Body of pancreas (tissue), 4 donors: ENCODE measurements around the gene C7orf57. TPM values are rescaled to one million over a fixed set of nuclear protein-coding genes. Genes with fewer than 3 reads are reported as not detected.

ENCODE experiments used
- ATAC-seq: fragments of 150-250 bp; one replicate; pipeline ENCODE4 v1.9.1; 2016
- DNase-seq, 4 donors: peaks; one replicate each; pipeline ENCODE4 v3.0.0-alpha.2; 2019
- H3K27ac ChIP-seq, 4 donors: fragments of 200-600 bp; sonication (generic); 1 replicate in 3 of 4; 2 replicates in 1 of 4; pipeline versions ENCODE4 v1.5.1 to v1.6.1; 2016 to 2019; ENCODE audit warnings: mild to moderate bottlenecking in 1 of 4, mixed read lengths in 1 of 4, moderate library complexity in 1 of 4
- H3K27me3 ChIP-seq, 2 donors: fragments of 200-600 bp; sonication (generic); one replicate each; pipeline ENCODE4 v1.6.0; 2016; ENCODE audit warnings: mild to moderate bottlenecking in 1 of 2
- H3K36me3 ChIP-seq, 2 donors: fragments of 200-600 bp; sonication (generic); replicated peaks in 1 of 2; 2 replicates each; pipeline ENCODE4 v1.5.1; 2016; ENCODE audit warnings: low read depth in 2 of 2; ENCODE audit not compliant: insufficient read depth in 1 of 2
- H3K4me1 ChIP-seq: fragments of 200-600 bp; sonication (generic); one replicate; pipeline ENCODE4 v1.6.0; 2016
- H3K4me3 ChIP-seq, 2 donors: fragments of 200-600 bp; sonication (generic); 1 replicate in 1 of 2; 2 replicates in 1 of 2; pipeline ENCODE4 v1.5.1; 2016 to 2019
- H3K9me3 ChIP-seq, 3 donors: fragments of 200-600 bp; sonication (generic); 1 replicate in 2 of 3; 2 replicates in 1 of 3; pipeline ENCODE4 v1.5.1; 2016
- CTCF ChIP-seq, 7 experiments: fragments of 450-650 bp in 4 of 7; fragments of 200-600 bp in 3 of 7; sonication (generic) in 3 of 7; IDR thresholded peaks; one replicate each; pipeline ENCODE4 v1.5.1; 2016 to 2019; ENCODE audit warnings: antibody characterized with exemption in 7 of 7
- POLR2A ChIP-seq, 3 donors: fragments of 450-650 bp; IDR thresholded peaks; one replicate each; pipeline ENCODE4 v1.6.1; 2016; ENCODE audit warnings: antibody characterized with exemption in 3 of 3, mild to moderate bottlenecking in 2 of 3
- WGBS, 2 donors: methylation state at CpG; one replicate each; pipeline ENCODE4 v1.1.5; 2017; 5-methylcytosine and 5-hydroxymethylcytosine counted together
- intact Hi-C: fragments of 100-400 bp; cut with DNase I; formaldehyde crosslinking; loops from one replicate; pipeline ENCODE4 v1.15.1; 2023
- total RNA-seq, 2 donors: library from RNA; depleted of rRNA; stranded (reverse); fragments of >200 nt; gene quantifications; one replicate each; pipeline ENCODE4 v1.1.0, GENCODE V29; 2016

C7orf57 gene
- total RNA-seq, 2 donors from 2014 or later: 0.26 TPM; not detected in 1

- intact Hi-C loops: no loop called here
- H3K9me3 ChIP-seq: no peaks in the 10 kb centered on the region
- ATAC-seq: no peak
- H3K4me3 ChIP-seq: no peak overlapping the region
- 82 to 96% methylated on average over 7 of the region's 7 CpGs for WGBS, 2 donors
- no peaks in the 10 kb centered on the region for H3K36me3 ChIP-seq
- peak overlapping the region in 3 of 4 donors; percentile 97 to 99 (median 98) for H3K27ac ChIP-seq
- peaks cover 20% of the 10 kb centered on the region for H3K4me1 ChIP-seq
- no peaks in the 10 kb centered on the region for H3K27me3 ChIP-seq
- peak in 1 of 4 donors; percentile 34 for DNase-seq
- no peak for TF ChIP-seq CTCF (IDR thresholded peaks at IDR 0.05)
- no peak for TF ChIP-seq POLR2A (IDR thresholded peaks at IDR 0.05)
These were observed 52.0 kb downstream of the C7orf57 start for GRCh38 chr7:48087349-48087748.

- Histone ChIP-seq H3K4me3 (peak overlapping the region in 1 of 2 donors; percentile 5), H3K36me3 (no peaks in the 10 kb centered on the region), H3K4me1 (peaks cover 20% of the 10 kb centered on the region), H3K27ac (peak overlapping the region; percentile 97 to 99 (median 98)), H3K9me3 (no peaks in the 10 kb centered on the region), H3K27me3 (no peaks in the 10 kb centered on the region)
- TF ChIP-seq POLR2A (IDR thresholded peaks at IDR 0.05): peak in 1 of 3 donors; percentile 76
- no peak for TF ChIP-seq CTCF (IDR thresholded peaks at IDR 0.05)
- DNase-seq (peak; percentile 93 to 97 (median 96)), ATAC-seq (peak; percentile 88)
- intact Hi-C loops: no loop called here
- WGBS, 2 donors: 0% methylated on average over 4 to 24 of the region's 25 CpGs
These were observed 53.3 kb downstream of the C7orf57 start for GRCh38 chr7:48088559-48089045.

- intact Hi-C loops: loop anchor here (5.0 kb wide), 1 partner anchor 112 kb away; the partner anchor contains the start of gene HUS1
- H3K27me3 ChIP-seq: no peaks in the 10 kb centered on the region
- H3K4me3 ChIP-seq: peak within 1 kb of the TSS; percentile 79 to 97
- peak within 1 kb of the TSS; percentile 97 to 99 (median 98) for H3K27ac ChIP-seq
- DNase-seq (peak; percentile 66 to 74 (median 70)), ATAC-seq (peak; percentile 29)
- no peaks in the 10 kb centered on the region for H3K9me3 ChIP-seq
- 1 to 4% methylated on average over 29 to 89 of the region's 96 CpGs for WGBS, 2 donors
- peaks cover 20% of the 10 kb centered on the region for H3K4me1 ChIP-seq
- TF ChIP-seq CTCF (IDR thresholded peaks at IDR 0.05): peak in 2 of 7 experiments; percentile 6 to 13
- peak; percentile 72 to 88 (median 84) for TF ChIP-seq POLR2A (IDR thresholded peaks at IDR 0.05)
- no peaks in the 10 kb centered on the region for H3K36me3 ChIP-seq
These were observed 54.0 kb downstream of the C7orf57 start, which contains the start of gene UPP1 for GRCh38 chr7:48089046-48090003. Gene UPP1 (plus strand): TSS chr7:48089265. CDS start chr7:48094784, 5,519 bp downstream.

- Histone ChIP-seq H3K4me3 (peak overlapping the region in 1 of 2 donors; percentile 79), H3K9me3 (no peaks in the 10 kb centered on the region), H3K36me3 (no peaks in the 10 kb centered on the region), H3K27me3 (no peaks in the 10 kb centered on the region), H3K27ac (peak overlapping the region; percentile 97 to 99 (median 98)), H3K4me1 (peaks cover 20% of the 10 kb centered on the region)
- TF ChIP-seq CTCF (IDR thresholded peaks at IDR 0.05): no peak
- TF ChIP-seq POLR2A (IDR thresholded peaks at IDR 0.05): peak in 1 of 3 donors; percentile 20
- 41 to 43% methylated on average over 28 of the region's 28 CpGs for WGBS, 2 donors
- ATAC-seq (no peak), DNase-seq (peak; percentile 34 to 52 (median 50))
- intact Hi-C loops: loop anchor here (5.0 kb wide), 1 partner anchor 113 kb away; the partner anchor contains the start of gene HUS1
These were observed 54.9 kb downstream of the C7orf57 start for GRCh38 chr7:48090095-48090805.
